HG03045 (cell line): ENCODE results near the gene WDR46.

ENCODE experiments used
- ATAC-seq: cut with Tn5 transposase; IDR thresholded peaks from one replicate; pipeline ENCODE4 v1.9.1; 2021; ENCODE audit warnings: mild to moderate bottlenecking, moderate library complexity; ENCODE audit not compliant: unreplicated experiment

Gene WDR46

GRCh38 chr6:33288921-33289783, at the start of gene WDR46, which contains the start of gene PFDN6:
WDR46 (minus strand) TSS chr6:33289239; CDS start chr6:33289170, 69 bp downstream.
PFDN6 (plus strand) TSS chr6:33289601; CDS start chr6:33289857, 256 bp downstream.
- ATAC-seq = peak; percentile 81

DNA sequence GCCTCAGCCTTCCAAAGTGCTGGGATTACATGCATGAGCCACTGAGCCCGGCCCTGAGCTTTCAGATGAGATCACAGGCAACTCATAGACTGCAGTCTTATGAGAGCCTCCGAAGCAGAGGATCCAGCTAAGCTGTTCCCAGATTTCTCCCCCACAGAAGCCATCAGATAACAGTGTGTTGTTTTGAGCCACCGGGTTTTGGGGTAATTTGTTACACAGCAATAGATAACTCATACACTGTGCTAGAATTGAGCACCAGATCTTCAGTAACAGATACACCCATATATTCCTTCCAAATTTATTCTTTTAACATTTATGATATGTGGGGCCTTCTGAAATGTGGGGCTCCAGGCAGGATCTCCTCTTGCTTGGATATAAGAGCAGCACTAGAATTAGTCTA, 47.5 kb upstream of the WDR46 start:
- ATAC-seq = no peak

DNA sequence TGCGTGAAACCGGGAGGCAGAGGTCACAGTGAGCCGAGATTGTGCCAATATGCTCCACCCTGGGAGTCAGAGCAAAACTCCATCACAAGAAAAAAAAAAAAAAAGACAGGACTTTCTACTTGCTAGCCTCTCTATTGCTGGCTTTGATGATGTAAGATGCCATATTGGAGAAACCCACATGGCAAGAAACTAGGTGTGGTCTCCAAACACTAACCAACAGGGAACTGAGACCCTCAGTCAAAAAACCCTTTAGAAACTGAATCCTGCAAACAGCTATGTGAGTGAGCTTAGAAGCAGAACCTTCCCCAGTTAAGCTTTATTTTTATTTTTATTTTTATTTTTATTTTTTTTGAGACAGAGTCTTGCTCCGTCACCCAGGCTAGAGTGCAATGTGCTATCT, 46.9 kb upstream of the WDR46 start:
- no peak for ATAC-seq

DNA sequence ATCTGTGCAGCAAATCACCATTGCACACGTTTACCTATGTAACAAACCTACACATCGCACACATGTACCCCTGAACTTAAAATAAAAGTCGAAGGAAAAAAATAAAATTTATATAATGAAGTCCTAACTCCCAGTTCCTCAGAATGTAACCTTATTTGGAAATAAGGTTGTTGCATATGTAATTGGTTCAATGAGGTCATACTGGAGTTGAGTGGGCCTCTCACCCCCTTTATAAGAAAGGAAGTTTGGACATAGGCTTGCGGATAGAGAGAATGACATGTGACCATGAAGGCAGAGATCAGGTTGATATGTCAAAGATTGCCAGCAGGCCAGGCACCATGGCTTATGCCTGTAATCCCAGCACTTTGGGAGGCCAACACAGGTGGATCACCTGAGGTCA, 44.6 kb upstream of the WDR46 start:
- no peak for ATAC-seq

DNA sequence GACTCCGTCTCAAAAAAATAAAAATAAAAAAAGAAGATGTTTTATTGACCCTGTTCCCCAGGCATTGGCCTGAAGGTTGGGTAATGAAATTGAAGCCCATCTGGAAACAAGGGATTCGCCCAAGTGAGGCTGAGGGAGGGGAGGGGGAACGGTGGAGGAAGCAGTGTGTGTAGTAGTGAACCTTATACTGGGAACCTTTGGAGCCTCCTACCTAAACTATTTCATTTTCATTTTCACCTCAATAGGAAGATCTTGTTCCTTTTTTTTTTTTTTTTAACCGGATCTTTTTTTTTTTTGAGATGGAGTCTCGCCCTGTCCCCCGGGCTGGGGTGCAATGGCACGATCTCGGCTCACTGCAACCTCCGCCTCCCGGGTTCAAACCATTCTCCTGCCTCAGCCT, 41.7 kb upstream of the WDR46 start:
- ATAC-seq = no peak

DNA sequence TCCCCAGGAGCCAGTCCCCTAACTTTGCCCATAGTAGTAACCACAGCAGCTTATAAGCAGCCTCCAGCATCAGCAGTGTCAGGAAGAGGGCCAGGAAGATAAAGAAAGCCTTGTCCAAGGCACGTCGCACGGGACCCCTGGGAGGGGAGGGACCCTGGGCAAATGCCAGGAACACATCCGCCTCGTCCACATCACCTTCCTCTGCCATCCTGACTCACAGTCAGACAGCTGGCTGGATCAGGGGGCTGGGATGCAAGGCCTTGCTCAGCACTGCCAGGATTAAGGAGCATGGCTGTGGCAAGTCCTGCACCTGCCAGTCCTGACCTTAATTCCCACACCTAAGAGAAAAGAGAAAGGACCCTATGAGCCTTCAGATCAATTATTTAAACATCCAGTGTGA, 40.0 kb upstream of the WDR46 start:
- ATAC-seq = no peak

DNA sequence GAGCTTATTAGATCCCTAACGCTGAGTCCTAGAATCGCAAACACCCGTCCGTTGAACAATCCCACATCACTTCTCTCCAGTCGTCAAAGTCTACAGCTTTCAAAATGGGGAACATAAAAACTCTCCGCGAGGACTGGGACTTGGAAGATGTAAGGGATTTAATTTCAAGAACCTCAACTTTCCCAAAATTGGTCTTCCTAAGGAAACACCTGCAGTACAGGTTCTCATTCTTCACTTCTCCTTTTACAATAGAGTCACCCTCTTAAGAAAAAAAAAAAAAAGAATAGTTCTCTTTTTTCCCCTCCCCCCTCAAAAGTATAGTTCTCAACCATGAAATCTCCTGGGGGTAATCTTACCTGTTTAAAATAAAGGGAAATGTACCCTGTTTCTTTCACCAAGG, 35.1 kb upstream of the WDR46 start:
- no peak for ATAC-seq

DNA sequence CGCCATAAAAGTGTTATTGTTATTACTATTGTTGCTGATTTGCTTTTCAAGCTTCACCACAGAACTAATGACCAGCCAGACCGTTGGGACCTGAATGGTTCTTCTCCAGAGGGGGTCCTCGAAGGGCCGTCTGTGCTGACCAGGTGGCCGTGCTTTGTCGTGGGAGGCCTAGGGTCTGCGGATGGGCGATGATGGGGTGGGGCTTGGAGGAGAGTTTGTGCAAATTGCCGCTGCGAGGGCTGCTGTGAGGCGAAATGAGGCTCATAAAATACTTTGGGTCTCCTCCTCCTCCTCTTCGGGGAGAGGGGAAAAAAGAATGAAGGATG, 34.5 kb upstream of the WDR46 start:
- ATAC-seq = peak; percentile 11

DNA sequence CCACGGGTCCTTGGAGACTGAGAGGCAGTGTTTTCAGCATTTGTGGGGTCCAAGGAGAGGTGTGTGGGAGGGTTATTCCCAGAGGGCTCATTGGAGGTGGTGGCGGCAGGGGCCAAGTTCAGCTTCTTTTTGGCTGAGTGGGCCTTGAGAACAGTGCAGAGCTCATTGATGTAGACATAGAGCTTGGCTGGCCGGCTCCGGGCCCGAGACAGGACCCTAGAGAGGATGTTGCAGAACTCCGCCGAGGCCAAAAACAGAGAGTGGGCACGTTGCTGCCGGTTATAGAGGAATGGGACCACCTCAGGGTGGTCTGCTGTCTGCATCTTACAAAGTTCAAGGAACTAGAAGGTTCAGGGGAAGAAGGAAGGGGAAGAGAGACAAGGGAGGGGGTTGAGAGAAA, 32.2 kb upstream of the WDR46 start:
- no peak for ATAC-seq

- ATAC-seq = no peak
Observed at GRCh38 chr6:33320315-33321181, 31.5 kb upstream of the WDR46 start.

- no peak for ATAC-seq
Observed at GRCh38 chr6:33319939-33320314, 30.9 kb upstream of the WDR46 start.

DNA sequence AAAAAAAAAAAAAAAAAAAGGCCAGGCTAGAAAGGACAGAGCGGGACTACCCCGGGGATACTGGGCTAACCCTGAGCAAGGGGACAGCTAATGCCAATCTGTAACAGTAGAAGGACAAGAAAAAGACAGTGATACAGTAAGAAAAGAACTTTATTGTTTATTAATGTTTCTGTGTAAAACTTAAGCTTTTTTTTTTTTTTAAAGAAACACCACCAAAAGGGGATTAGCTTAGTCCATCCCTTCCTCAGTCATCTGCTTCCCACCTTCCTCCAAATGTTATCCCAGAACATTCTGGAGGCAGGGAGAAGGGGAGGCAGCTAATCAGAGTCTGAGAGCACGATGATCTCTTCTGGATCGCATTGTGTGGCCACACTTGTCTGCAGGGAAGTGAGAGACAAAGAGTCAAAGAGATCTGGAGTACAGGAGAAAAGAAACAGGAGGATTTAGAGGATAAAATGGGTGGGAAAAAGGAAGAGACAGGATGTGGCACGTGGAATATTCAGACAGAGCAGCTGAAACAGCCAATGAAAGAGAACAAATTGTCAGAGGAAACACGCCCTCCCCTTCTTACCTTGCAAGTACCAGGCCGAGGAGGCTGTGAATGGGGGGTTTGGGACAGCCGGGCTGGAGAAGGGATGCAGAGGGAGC, 29.5 kb upstream of the WDR46 start:
- no peak for ATAC-seq

GRCh38 chr6:33317669-33318425, 28.8 kb upstream of the WDR46 start, which contains the start of gene ZBTB22:
ZBTB22 (minus strand) TSS chr6:33317744; CDS start chr6:33316916, 828 bp downstream.
- peak; percentile 48 for ATAC-seq

DNA sequence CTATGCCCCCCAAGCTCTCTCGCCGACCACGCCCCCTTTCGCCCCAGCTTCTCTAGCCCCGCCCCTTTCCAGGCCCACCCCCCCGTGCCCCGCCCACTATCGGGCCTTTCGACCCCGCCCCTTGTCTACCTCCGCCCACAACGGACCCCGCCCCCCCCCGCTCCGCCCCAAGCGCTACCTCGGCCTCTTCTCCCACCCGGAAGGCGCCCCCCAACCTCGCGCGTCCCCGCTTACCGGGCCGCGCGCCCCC, 28.3 kb upstream of the WDR46 start:
- no peak for ATAC-seq

DNA sequence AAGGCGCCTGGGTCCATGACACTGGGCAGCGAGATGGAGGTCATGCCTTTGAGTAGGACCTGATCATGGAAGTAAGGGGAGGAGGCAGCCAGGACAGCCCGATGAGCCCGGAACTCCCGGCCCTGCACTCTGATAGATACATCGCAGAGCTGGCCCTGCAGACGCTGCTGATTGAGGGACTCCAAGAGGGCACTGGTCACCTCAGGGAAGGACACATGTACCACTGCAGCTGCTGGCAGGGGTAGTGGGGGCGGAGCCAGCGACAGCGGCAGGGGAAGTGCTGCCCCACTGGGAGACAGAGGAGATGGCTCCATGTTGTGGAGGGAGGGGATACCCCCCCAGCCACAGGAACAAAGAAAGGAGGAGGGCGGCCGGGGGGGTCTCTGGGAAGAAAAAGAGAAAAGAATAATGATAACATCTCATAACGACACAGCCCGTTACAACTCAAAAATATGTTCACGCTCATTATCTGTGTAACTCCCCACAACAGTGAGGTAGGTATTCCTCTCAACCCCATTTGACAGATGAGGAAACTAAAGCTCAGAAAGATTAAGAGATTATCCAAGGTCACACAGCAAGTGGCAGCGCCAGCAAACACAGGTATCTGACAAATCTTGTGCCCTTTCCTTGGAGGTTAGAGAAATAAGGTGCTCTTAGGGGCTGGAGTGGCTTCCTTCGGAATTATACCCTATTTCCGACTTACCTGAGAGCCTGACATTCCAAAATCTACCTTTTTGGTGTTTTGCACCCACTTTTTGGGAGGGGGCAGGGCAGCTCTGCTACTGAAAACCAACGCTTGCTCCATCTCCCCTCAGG, 27.8 kb upstream of the WDR46 start:
- no peak for ATAC-seq

- ATAC-seq = no peak
Observed at GRCh38 chr6:33315793-33316602, 27.0 kb upstream of the WDR46 start.

- no peak for ATAC-seq
Observed at GRCh38 chr6:33314943-33315792, 26.1 kb upstream of the WDR46 start.

- ATAC-seq = no peak
Observed at GRCh38 chr6:33314515-33314942, 25.5 kb upstream of the WDR46 start.
